SK-MEL-5 (cell line): ENCODE measurements around the gene PRKACB. TPM values are rescaled to one million over a fixed set of nuclear protein-coding genes. Genes with fewer than 3 reads are reported as not detected.
"Not testable (repeated sequence)": the region's sequence is repeated elsewhere in the genome, so short reads cannot be mapped to it uniquely, and the experiment has no call there.

ENCODE experiments used
- DNase-seq: peaks from one replicate; pipeline ENCODE4 v3.0.0-alpha.2; 2016; ENCODE audit warnings: low read depth, low spot score
- in situ Hi-C: cut with HindIII; loops from 2 replicates; pipeline ENCODE4 v1.10.0; 2016; ENCODE audit warnings: low sequenced_read_pairs, high pct_unique_total_duplicates, low pct_unique_long_range_greater_than_20kb
- total RNA-seq: library from RNA; depleted of rRNA; stranded (reverse); fragments of >200 nt; shearing (Covaris generic); gene quantifications from 2 replicates; pipeline ENCODE4 v1.2.3, GENCODE V29; 2014

The PRKACB gene
- total RNA-seq, 1 experiment from 2014 or later: 29.1 TPM

DNA sequence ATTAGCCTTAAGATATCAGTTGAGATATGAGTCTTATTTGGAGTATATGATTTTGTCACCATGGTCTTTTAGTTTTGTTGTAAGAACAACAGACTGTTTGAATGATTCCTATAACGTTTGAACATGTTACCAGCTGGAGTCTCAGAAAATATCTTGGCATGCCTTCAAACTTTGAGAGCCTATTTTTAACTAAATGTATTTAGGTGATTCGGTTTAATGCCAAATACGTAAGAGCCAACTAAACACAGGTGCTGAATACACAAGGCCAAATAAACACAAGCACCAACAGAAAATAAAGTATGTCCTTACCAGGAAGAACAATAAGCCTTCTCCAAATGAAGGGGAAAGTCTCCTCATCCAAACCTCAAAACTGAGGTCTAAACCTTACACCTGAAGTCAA is 48.6 kb downstream of the PRKACB start:
- DNase-seq: no peak
- in situ Hi-C loops: no loop called here

DNA sequence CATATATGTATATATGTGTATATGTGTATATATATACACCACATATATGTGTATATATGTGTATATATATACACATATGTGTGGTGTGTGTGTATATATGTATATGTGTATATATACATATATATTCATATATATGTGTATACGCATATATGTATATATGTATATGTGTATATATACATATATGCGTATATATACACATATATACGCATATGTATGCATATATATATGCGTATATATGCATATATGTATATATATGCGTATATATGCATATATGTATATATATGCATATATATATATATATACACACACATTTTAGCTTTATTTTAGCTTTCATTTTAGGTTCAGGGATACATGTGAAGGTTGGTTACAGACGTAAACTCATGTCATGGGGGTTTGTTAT is 54.8 kb downstream of the PRKACB start:
- in situ Hi-C loops: no loop called here
- no peak for DNase-seq

DNA sequence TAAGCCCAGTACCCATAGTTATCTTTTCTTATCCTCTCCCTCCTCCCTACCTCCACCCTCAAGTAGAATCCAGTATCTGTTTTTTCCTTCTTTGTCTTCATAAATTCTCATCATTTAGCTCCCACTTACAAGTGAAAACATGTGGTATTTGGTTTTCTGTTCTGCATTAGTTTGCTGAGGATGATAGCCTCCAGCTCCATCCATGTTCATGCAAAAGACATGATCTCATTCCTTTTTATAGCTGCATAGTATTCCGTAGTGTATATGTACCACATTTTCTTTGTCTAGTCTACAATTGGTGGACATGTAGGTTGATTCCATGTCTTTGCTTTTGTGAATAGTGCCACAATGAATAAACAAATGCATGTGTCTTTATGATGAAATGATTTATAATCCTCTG is 55.2 kb downstream of the PRKACB start:
- in situ Hi-C loops: no loop called here
- DNase-seq: no peak

DNA sequence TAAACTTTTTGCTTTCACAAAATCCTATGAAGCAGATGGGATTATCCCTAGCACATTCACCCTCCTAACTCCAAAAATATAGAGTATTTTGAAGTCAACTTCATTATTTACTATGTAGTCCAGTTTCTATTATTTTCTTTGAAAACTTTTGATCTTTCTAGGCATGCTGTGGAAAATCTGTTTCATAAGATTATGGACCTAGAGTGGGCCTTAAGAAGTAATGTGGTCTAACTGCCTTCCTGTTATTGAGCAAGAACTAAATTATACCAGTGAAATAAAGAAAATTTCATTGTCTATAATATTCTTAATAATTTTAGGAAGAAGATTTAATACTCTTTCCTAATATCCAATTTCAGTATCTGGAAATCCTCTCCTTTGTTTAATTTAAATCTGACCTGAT is 58.1 kb downstream of the PRKACB start:
- in situ Hi-C loops: no loop called here
- DNase-seq: no peak

DNA sequence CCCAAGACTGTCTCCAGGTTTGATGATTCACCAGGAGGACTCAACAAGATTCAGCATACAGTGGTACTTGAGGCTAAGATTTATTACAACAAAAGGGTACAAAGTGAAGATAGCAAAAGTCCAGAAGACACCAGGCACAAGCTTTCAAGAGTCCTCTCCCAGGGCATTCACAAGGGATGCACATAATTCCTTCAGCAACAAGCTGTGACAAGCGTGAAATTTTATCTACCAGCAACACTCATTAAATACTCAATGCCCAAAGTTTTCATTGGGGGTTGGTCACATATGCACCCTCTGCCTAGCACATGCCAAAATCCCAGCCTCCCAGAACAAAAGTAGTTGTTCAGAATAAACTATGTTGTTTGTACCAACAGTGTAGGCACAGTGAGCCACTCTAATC is 62.3 kb downstream of the PRKACB start:
- in situ Hi-C loops: no loop called here
- no peak for DNase-seq

DNA sequence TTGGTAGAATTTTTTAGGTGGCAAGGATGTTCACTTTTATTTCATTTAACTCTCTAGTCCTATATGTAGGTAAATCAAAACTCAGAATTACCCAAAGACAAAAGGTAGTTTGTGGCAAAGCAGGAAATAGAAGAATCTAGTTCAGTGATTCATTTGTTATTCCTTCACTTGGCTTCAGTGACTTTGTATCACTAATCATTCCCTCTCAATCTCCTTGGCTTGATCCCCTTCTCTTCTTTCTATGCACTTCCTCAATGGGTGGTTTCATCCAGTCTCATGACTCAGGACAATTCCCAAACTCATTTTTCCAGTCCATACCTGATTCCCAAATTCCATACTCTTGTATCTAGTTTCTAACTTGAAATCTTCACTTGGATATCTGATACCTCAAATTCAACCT is 64.9 kb downstream of the PRKACB start:
- DNase-seq: no peak
- in situ Hi-C loops: no loop called here

DNA sequence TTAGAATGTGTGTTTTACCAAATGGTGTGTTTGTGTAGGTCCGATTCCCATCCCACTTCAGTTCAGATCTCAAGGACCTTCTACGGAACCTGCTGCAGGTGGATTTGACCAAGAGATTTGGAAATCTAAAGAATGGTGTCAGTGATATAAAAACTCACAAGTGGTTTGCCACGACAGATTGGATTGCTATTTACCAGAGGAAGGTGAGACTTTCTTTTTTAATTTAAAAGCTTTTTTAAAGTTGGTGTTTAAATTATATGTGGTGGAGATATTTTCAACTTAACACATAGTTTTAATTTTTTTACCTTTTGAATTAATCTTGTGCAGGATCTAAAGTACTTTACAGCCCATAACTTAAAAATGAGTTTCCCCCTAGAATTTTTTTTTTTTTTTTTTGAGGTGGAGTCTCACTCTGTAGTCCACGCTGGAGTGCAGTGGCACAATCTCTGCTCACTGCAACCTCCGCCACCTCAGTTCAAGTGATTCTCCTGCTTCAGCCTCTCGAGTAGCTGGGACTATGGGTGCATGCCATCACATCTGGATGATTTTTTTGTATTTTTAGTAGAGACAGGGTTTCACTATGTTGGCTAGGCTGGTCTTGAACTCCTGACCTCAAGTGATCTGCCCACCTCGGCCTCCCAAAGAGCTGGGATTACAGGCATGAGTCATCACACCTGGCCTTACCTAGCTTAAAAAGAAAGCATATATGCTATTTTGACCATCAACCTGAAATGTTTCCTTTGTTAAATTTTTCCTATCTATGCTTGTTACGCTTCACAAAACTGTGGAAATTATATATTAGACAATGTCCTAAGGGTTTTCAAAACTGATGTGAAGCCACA is 70.3 kb downstream of the PRKACB start:
- in situ Hi-C loops: no loop called here

DNA sequence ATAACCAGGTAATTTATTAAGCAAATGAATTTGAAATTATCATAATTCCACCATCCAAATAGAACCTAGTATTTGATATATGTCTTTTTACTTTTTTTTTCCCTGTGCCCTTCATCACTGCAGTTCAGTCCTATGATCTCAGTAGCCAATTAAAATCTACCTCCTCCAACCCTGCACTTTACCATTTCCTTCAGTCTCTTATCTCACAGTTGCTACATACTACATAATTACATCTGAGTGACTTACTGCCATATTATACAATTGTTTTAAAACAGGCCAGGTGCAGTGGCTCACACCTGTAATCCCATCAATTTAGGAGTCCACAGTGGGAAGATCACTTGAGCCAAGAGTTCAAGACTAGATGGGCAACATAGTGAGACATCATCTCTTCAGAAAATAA is 73.2 kb downstream of the PRKACB start:
- DNase-seq: no peak

More for the DNA sequence above, 70.3 kb downstream of the PRKACB start:
- no peak for DNase-seq

DNA sequence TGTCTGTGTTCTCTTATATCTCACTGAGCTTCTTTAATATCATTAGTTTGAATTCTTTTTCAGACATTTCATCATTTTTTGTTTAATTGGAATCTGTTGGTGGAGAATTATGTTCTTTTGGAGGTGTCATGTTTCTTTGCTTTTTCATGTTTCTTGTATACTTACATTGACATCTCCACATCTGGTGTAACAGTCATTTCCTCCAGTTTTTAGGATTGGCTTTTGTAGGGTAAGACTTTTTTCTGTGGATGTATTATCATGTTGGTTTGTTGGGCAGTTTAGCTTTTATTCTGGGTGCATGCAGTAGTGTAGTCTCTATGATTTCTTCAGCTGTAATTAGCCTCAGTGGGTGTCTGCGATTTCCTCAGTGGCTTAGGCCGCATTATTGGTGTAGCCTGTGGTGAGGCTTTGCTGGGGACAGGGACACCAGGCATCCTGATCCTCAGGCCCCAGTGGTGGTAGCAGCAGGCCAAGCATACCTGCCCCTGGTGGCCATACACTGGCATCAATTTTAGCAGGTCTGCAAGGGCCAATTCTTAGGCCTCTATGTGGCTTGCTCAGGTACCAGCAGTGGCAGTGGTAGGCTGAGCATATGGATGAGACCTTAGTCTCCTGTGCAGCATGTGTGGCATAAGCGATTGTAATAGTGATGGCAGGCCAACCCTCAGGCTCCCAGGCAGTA is 79.8 kb downstream of the PRKACB start:
- in situ Hi-C loops: no loop called here
- DNase-seq: no peak

More for the DNA sequence above, 73.2 kb downstream of the PRKACB start:
- in situ Hi-C loops: no loop called here

DNA sequence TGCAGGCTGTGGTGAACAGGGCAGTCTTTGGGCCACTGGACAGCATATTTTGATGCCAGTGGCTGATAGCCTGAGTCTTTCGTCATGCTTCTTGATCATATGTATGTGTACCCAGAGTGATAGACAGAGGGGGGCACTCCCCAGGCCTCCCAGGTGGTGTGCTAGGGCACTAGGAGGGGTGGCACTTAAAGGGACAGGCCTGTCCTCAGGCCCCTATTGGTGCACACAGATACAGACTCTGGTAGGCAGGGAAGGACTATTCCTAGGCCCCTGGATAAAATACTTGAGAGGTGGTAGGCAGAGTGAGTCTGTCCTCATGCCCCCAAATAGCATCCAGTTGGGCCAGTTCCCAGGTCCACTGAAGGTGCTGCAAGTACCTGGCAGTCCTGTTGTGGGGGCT is 80.8 kb downstream of the PRKACB start:
- in situ Hi-C loops: no loop called here
- no peak for DNase-seq

DNA sequence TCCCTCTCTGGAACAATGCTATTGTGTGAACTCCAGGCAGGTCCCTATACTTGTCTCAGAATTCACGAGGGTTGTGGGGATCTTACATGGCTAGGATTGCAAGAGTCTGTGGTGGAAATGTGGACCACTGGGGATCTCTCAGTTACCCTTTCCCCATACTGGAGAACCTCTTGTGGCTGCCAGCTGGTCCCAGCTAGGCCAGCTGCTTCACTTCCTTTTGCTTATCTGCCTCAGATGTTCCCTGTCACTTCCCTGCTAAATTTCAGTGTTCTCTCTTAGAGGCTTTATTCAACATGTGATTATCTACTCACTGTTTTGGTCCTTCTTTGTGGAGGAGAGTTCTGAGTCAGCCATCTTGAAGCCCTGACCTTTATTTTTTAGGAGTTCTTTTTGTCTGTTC is 81.6 kb downstream of the PRKACB start:
- DNase-seq: no peak
- in situ Hi-C loops: no loop called here

DNA sequence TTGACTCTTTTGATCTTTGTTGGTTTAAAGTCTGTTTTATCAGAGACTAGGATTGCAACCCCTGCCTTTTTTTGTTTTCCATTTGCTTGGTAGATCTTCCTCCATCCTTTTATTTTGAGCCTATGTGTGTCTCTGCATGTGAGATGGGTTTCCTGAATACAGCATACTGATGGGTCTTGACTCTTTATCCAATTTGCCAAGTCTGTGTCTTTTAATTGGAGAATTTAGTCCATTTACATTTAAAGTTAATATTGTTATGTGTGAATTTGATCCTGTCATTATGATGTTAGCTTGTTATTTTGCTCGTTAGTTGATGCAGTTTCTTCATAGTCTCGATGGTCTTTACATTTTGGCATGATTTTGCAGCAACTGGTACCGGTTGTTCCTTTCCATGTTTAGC is 88.6 kb downstream of the PRKACB start:
- in situ Hi-C loops, DNase-seq: not testable (repeated sequence)

DNA sequence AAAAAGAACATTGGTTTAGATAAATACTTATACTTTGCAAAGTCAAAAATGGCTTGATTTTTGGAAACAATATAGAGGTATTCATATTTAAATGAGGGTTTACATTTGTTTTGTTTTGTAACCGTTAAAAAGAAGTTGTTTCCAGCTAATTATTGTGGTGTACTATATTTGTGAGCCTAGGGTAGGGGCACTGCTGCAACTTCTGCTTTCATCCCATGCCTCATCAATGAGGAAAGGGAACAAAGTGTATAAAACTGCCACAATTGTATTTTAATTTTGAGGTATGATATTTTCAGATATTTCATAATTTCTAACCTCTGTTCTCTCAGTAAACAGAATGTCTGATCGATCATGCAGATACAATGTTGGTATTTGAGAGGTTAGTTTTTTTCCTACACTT is 92.2 kb downstream of the PRKACB start:
- in situ Hi-C loops: no loop called here
- DNase-seq: no peak

DNA sequence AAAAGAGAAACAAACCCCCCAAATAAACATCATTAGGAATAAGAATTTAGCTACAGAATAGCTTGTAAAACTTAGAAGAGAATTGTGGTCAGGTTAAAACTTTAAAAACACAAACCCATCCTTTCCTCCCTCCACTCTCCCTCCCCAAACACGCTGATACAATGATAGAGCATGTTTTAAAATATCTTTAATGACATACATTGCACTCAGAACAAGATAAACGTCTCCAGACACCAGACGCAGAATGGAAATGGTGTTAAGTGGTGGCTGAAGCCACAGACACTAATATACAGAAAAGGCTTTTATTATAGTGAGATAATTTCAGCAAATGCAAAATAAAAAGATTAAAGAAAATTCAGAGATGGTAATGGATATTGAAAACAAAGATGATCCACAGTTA is 98.6 kb downstream of the PRKACB start:
- DNase-seq: no peak
- in situ Hi-C loops: no loop called here

DNA sequence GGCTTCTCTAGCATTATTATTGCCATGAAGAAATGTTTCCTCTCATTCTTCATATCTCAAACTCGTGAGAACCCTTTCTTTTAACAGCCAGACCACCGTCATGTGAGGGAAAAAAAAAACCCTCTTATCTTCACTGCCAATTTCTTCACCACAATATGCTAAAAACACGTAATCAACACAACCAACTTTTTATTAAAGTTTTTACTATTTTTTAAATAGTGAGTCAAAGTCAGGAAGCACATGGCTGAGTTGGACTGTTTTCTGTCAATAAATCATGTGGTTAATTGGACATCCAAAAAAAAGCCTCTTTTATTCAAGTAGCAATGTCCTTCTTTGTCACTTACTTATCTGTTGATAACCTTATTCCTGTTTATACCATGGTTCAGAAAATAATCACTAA is 101.5 kb downstream of the PRKACB start:
- DNase-seq: peak; percentile 95
- in situ Hi-C loops: no loop called here

DNA sequence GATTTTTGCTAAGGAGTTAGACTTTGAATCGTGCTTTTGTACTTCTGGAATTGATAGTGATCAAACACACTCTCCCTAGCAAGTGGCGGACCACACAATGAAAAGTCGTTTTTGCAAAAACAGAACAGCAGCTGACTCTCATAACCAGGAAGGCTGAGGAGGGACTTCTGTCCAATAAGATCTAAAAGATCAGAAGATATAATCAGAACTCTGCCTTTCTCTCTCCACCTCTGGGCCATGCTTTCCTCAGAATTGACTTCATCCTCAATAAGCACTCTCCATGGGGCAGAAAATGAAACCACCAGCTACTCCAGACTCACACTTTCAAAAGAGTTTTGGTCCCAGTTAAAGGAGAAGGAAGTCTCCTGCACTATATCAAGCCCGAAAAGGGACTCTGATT is 102.1 kb downstream of the PRKACB start:
- in situ Hi-C loops: no loop called here
- peak; percentile 59 for DNase-seq

DNA sequence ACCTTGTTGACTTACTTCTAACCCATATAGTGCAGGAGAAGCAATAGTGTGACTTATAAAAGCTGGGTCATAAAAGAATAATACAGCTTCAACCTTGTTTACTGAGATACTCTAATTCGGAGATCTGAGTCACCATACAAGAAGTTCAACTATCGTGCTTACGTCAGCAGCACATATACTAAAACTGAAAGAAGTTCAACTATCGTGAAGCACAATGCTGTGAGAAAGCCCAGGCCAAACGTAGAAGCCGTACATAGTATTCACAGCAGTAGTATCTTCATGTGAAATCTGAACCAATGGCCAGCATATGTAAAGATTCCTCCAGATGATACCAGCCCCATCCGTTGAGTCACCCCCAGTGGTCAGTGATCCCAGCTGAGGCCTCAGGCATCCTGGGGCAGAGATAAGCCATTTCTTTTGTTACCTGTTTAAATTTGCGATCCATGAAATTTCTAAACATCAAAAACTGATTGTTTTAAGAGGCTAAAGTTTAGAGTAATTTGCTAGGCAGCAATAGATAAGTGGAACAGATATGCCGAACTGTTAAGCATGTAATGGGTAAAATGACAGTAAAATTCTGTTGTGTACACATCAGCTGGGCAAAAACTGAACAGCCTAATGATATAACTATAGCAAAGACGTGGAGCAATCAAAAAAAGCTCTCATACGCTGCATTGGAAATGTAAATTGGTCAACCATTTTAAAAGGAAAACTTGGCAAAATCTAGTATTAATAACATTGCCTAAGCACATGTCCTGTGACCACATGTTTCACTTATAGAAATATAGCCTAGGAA is 103.6 kb downstream of the PRKACB start:
- DNase-seq: peak; percentile 87
- in situ Hi-C loops: no loop called here

DNA sequence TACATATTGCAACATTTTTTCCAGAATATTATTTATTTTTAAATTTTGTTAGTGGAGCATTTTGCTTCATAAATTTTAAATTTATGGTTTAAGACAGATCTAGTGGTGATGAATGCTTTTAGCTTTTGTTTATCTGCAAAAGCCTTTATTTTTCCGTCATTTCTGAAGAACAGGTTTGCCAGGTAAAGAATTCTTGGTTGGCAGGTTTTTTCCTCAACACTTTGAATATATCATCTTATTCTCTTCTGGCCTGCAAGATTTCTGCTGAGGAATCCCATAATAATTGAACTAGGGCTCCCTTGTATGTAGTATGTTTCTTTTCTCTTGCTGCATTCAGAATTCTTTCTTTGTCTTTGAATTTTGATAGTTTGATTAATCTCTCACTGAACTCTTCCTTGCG is 106.6 kb downstream of the PRKACB start:
- DNase-seq: no peak

More for the DNA sequence above, 106.6 kb downstream of the PRKACB start:
- in situ Hi-C loops: no loop called here
